Measurements from ENCODE around the gene FOXL2.

DNA sequence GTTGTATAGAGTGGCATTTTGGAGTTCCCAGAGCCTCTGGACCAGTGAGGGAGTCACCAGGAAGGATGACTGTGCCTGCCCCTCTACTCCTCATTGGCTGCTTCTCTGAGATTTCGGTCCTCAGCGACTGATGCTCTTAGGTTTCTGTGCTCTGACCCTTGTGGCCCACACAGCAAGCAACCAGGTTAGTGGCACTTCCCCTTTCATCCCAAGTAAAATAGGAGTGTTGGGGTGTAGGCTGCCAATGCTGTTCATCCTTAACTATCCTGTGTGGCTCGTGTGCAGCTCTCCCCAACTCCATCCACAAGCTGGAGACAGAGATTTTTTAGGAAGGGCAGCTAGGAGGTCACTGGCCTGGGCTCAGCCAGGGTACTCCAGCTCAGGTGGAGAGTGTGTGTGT, 37.9 kb upstream of the FOXL2 start:
- TF ChIP-seq, protein P1, sequence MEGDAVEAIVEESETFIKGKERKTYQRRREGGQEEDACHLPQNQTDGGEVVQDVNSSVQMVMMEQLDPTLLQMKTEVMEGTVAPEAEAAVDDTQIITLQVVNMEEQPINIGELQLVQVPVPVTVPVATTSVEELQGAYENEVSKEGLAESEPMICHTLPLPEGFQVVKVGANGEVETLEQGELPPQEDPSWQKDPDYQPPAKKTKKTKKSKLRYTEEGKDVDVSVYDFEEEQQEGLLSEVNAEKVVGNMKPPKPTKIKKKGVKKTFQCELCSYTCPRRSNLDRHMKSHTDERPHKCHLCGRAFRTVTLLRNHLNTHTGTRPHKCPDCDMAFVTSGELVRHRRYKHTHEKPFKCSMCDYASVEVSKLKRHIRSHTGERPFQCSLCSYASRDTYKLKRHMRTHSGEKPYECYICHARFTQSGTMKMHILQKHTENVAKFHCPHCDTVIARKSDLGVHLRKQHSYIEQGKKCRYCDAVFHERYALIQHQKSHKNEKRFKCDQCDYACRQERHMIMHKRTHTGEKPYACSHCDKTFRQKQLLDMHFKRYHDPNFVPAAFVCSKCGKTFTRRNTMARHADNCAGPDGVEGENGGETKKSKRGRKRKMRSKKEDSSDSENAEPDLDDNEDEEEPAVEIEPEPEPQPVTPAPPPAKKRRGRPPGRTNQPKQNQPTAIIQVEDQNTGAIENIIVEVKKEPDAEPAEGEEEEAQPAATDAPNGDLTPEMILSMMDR (IDR thresholded peaks at IDR 0.05; ENCODE audit: poor library complexity), result no peak
- TF ChIP-seq EZH2 (IDR thresholded peaks at IDR 0.05; ENCODE audit: borderline replicate concordance), result no peak
